ENCODE data around the gene KCNQ2.
A peak's percentile ranks its signal among the peaks of the same experiment; 100 is the strongest.

The KCNQ2 gene

DNA sequence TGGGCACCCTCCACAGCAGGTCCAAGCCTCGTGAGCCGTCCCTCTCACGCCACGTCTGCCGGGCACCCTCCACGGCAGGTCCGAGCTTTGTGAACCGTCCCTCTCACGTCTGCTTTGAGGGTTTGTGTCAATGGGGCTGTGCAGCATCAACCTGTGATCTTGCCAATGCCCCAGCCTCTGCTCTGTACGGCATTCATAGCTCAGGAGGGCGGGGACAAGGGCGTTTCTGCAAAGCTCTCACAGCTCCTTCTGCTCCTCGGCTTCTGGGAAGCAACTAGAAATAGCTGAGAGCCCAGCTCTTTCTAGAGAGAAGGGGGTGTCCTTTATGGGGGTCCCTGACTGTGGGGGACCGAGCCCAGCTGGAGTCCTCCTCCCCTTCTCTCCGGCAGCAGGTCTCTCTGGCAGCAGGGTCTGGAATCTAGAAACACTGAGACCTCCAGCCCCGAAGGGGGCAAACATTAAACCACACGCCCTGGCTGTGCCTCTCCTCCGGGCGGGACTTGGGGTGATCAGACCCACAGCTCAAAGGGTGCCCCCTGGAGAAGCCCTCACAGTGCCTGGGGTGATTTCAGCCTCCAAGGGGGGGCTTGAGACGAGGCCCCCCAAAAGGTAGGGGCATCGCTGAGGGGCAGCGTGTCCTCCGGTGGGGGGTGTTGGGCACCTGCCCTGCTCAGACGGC, 70.1 kb downstream of the KCNQ2 start:
- DNase-seq: no peak

DNA sequence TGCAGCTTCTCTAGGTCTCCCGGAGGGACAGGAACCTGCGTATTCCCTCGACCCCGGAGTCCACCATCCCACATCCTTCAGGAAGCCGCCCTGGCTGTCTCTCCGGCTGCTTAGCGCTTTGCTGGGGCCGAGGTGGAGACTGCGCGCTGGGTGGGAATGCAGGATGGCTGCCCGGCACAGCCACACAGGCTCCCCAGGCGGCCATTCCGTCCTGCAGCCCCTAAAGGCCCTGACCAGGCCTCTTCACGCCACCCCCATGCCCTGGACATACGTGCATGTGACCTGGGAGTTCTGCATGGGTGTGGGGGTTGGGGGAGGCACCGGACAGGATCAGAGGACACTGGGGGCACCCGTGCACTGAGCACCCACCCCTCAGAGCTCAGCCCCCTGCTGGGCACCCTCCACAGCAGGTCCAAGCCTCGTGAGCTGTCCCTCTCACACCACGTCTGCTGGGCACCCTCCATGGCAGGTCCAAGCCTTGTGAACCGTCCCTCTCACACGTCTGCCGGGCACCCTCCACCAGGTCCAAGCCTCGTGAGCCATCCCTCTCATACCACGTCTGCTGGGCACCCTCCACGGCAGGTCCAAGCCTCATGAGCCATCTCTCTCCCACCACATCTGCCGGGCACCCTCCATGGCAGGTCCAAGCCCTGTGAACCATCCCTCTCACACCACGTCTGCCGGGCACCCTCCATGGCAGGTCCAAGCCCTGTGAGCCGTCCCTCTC, 70.9 kb downstream of the KCNQ2 start:
- DNase-seq: no peak

- DNase-seq: no peak
Observed at GRCh38 chr20:63400486-63401210, 71.8 kb downstream of the KCNQ2 start.

- DNase-seq: no peak
Observed at GRCh38 chr20:63399596-63400375, 72.7 kb downstream of the KCNQ2 start.

GRCh38 chr20:63398744-63399514, 73.5 kb downstream of the KCNQ2 start:
- DNase-seq: no peak

- DNase-seq: no peak
Observed at GRCh38 chr20:63397946-63398450, 74.5 kb downstream of the KCNQ2 start.

- no peak for DNase-seq
Observed at GRCh38 chr20:63397155-63397843, 75.2 kb downstream of the KCNQ2 start.

DNA sequence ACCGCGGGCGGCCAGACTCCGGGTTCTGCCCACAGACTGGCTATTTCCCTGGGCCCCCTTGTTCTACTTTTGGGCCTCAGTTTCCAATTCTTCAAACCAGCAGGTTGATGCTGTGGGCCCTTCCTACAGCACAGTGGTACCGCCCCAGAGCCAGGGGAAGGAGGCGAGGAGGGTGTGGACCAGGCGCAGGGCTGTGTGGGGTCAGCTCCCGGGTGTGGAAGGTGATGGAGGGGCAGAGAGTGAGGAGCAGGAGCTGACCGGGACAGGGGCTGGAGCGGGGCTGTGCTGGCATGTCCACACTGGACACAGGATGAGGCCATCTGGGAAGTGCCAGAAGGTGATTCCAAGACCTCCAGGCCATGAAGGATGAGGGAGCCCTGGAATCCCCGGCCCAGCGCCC, 76.2 kb downstream of the KCNQ2 start:
- DNase-seq: no peak

DNA sequence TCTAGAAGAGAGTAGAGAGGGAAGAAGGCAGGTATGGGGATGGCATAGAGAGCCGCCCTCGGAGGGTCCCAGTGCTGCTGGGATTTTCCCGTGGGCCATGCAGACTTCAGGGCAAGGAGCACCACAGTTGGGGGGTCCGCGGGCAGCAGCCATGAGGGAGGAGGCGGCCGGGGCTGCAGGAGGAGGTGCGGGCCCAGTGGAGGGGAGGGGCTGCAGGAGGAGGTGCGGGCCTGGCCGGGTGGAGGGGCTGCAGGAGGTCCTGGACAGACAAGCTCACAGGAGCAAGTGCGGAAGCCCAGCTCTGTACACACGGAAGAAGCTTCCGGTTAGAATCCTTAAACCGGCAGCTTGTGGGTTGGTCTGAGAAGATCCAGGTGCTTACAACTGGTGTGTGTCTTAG, 76.7 kb downstream of the KCNQ2 start:
- no peak for DNase-seq

- DNase-seq: no peak
Observed at GRCh38 chr20:63394920-63395455, 77.5 kb downstream of the KCNQ2 start.

DNA sequence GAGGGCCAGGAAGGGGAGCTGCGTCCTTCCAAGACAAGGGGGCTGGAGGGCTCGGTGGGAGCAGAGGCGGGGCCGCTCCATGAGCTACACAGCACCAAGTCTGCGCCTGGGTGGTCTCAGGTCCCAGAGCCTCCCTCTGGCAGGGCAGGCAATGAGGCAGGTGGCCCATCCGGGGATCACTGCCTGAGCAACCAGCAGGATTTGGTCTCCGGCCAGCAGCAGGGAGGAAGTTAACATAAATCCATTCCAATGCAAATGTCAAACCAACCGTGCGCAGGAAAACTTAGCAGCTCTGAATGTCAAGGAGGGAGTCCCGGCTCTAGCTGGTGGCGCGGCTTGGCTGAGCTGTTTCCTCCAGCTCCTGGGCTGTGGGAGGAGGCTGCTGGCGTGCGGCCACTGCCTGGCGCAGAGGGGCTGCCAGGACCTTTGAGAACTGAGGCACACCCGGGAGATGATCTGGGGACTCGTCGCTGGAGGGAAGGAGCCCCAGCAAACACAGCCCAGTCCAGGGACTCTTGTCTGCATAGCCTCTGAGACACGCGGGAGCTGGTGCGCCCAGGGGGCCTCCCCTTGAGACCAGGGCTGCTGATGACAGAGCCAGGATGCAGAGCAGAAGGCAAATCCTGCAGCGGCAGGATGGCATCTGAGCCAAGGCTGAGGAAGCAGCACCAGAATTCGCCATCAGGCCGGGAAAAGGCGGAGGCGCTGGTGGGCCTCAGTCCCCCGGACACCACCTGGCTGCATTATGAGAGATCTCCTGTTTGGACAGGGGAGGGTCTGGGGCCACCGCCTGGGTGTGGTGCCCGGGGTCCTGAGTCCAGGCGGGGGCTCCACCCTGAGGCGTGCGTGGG, 78.2 kb downstream of the KCNQ2 start:
- peak in 1 of 14 donors; percentile 70 for DNase-seq

DNA sequence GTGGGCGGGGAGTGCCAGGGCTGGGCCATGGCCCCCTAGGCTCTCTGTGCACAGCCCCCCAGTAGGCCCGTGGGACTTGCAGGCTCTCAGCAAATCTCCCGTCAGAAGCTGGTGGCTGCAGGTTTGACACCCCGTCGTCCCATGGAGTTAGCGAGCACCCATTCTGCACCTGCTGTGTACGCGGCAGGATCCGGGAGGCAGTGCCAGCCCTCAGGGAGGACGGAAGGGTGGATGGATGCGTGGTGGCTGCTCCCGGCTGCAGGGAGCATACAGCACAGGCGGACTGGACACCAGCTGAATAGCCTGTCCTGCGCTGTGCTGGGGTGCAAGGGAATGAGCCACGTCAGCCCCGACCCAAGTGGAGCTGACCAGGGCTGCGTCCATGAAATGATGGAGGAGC, 78.9 kb downstream of the KCNQ2 start:
- no peak for DNase-seq

- no peak for DNase-seq
Observed at GRCh38 chr20:63392465-63393365, 79.7 kb downstream of the KCNQ2 start.

DNA sequence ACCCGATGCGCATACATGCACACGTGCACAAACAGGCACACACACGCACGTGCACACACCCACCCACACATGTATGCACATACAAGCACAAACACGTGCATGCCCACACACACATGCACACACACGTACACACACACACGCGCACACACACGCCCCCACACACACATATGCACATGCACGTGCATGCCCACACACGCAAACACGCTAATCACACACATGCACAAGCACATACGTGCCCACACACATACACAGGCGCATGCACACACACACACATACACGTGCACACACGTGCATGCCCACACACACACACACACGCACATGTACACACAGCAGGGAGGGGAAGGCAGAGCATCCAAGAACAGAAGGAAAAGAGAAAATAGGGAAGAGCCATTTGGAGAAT, 84.5 kb downstream of the KCNQ2 start:
- no peak for DNase-seq

- no peak for DNase-seq
Observed at GRCh38 chr20:63387393-63387792, 85.1 kb downstream of the KCNQ2 start.

- DNase-seq: no peak
Observed at GRCh38 chr20:63386491-63386890, 86.0 kb downstream of the KCNQ2 start.

GRCh38 chr20:63385819-63386218, 86.6 kb downstream of the KCNQ2 start:
- no peak for DNase-seq

DNA sequence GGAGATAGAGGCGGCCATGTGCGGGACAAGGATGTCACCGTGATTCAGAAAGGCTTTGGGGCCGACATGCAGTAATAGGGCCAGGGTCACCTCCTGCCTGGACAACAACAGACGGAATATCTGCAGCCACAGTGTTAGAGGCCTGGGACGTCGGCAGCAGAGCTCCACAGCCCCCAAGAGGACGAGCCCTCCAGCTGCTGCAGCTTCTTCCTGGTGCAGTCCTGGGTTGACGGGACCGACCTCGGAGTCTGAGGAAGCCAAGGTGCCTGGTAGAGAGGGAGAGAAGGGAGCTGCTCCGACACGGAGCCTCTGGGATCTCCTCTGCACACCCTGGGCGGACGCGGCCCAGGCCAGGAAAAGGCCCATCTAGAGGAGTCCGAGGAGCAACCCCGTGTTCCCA, 88.1 kb downstream of the KCNQ2 start:
- DNase-seq: no peak

- no peak for DNase-seq
Observed at GRCh38 chr20:63383556-63383955, 88.9 kb downstream of the KCNQ2 start.
